Astrocyte (in vitro differentiated cells and primary cell): ENCODE measurements around the gene TRIM72. TPM values are rescaled to one million over a fixed set of nuclear protein-coding genes. Genes with fewer than 3 reads are reported as not detected.

Experiments used
- DNase-seq: peaks from one replicate; pipeline ENCODE4 v3.0.0-alpha.2; 2010; ENCODE audit warnings: low read depth
- FAIRE-seq: peaks from 2 replicates; lab custom pipeline; 2011; peaks lifted over from hg19 to GRCh38; lab: Jason Lieb, UNC
- H2AFZ ChIP-seq: 2 replicates; pipeline ENCODE4 v1.6.0; 2012; ENCODE audit warnings: low read depth, low read length, inconsistent platforms
- H3K27ac ChIP-seq: 2 replicates; pipeline ENCODE4 v1.5.1; 2011; ENCODE audit warnings: low read depth, low read length, inconsistent platforms
- H3K27me3 ChIP-seq: 2 replicates; pipeline ENCODE4 v1.6.0; 2011; ENCODE audit warnings: low read length, inconsistent platforms; ENCODE audit not compliant: insufficient read depth
- H3K36me3 ChIP-seq: 2 replicates; pipeline ENCODE4 v1.5.1; 2011; ENCODE audit warnings: low read length, inconsistent platforms; ENCODE audit not compliant: insufficient read depth
- H3K4me1 ChIP-seq: 2 replicates; pipeline ENCODE4 v1.5.1; 2011; ENCODE audit warnings: low read length, inconsistent platforms; ENCODE audit not compliant: insufficient read depth
- H3K4me2 ChIP-seq: 2 replicates; pipeline ENCODE4 v1.6.0; 2012; ENCODE audit warnings: low read length, inconsistent platforms
- H3K4me3 ChIP-seq: 2 replicates; pipeline ENCODE4 v1.5.1; 2011; ENCODE audit warnings: low read depth, mild to moderate bottlenecking, low read length, inconsistent platforms; ENCODE audit not compliant: insufficient read depth
- H3K79me2 ChIP-seq: 2 replicates; pipeline ENCODE4 v1.6.0; 2012; ENCODE audit warnings: mild to moderate bottlenecking, low read length, inconsistent platforms; ENCODE audit not compliant: insufficient read depth
- H3K9ac ChIP-seq: 2 replicates; pipeline ENCODE4 v1.6.0; 2012; ENCODE audit warnings: mild to moderate bottlenecking, low read length, inconsistent platforms
- H3K9me3 ChIP-seq: 2 replicates; pipeline ENCODE4 v1.5.1; 2012; ENCODE audit warnings: low read depth, mild to moderate bottlenecking, low read length, inconsistent platforms; ENCODE audit not compliant: insufficient read depth
- H4K20me1 ChIP-seq: 2 replicates; pipeline ENCODE4 v1.6.0; 2012; ENCODE audit warnings: low read length, inconsistent platforms; ENCODE audit not compliant: insufficient read depth
- H3K27ac Mint-ChIP-seq: one replicate; pipeline ENCODE4 v1.8.0; 2021; ENCODE audit warnings: mild to moderate bottlenecking, mixed read lengths; ENCODE audit not compliant: unreplicated experiment
- H3K27me3 Mint-ChIP-seq: one replicate; pipeline ENCODE4 v1.8.0; 2021; ENCODE audit warnings: low read depth, mixed read lengths; ENCODE audit not compliant: unreplicated experiment
- H3K36me3 Mint-ChIP-seq: one replicate; pipeline ENCODE4 v1.8.0; 2021; ENCODE audit warnings: low read depth, mixed read lengths; ENCODE audit not compliant: unreplicated experiment
- H3K4me1 Mint-ChIP-seq: one replicate; pipeline ENCODE4 v1.8.0; 2021; ENCODE audit warnings: low read depth, mixed read lengths; ENCODE audit not compliant: unreplicated experiment
- H3K4me3 Mint-ChIP-seq: one replicate; pipeline ENCODE4 v1.8.0; 2021; ENCODE audit warnings: mild to moderate bottlenecking, moderate library complexity, mixed read lengths; ENCODE audit not compliant: unreplicated experiment
- H3K9me3 Mint-ChIP-seq: one replicate; pipeline ENCODE4 v1.8.0; 2021; ENCODE audit warnings: mild to moderate bottlenecking, mixed read lengths; ENCODE audit not compliant: unreplicated experiment
- EZH2 ChIP-seq: IDR thresholded peaks from 2 replicates; pipeline ENCODE4 v1.6.1; 2012; ENCODE audit warnings: mild to moderate bottlenecking, low read length, inconsistent platforms; ENCODE audit not compliant: insufficient read depth
- total RNA-seq: library from RNA; stranded (reverse); gene quantifications from 2 replicates; pipeline ENCODE4 v1.2.1, GENCODE V29; 2021
- TF ChIP-seq, protein P1 (sequence below): IDR thresholded peaks from 2 replicates; pipeline ENCODE4 v1.5.1; 2011; ENCODE audit warnings: low read depth, mild to moderate bottlenecking, inconsistent platforms, low read length, moderate library complexity; ENCODE audit not compliant: insufficient read depth

The TRIM72 gene
- total RNA-seq, 1 donor from 2014 or later: not detected

DNA sequence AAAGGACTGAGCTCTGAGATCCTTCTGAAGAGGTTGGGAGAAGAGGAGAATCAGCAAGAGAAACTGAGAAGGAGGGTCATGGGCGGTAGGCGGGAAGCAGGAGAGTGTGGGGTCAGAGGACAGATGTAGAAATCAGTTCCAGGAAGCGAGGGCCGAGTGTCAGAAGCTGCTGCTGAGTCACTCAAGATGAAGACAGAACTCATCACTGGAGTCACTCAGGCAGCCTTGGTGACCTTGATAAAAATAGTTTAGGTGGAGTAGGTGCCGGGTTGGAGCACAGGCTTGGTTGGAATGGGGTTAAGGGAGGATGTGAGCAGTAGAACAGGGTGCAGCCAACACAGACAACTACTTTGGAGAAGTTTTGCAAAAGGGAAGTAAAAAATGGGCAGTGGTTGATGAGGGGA lies 39.7 kb downstream of the TRIM72 start:
- no peak overlapping the region for H2AFZ ChIP-seq
- peaks cover 2% of the 10 kb centered on the region for H3K27me3 ChIP-seq
- no peaks in the 10 kb centered on the region for H4K20me1 ChIP-seq
- FAIRE-seq (no peak), DNase-seq (no peak)
- no peaks in the 10 kb centered on the region for H3K9me3 ChIP-seq
- no peaks in the 10 kb centered on the region for H3K79me2 ChIP-seq
- no peaks in the 10 kb centered on the region for H3K4me1 ChIP-seq
- TF ChIP-seq, protein P1, sequence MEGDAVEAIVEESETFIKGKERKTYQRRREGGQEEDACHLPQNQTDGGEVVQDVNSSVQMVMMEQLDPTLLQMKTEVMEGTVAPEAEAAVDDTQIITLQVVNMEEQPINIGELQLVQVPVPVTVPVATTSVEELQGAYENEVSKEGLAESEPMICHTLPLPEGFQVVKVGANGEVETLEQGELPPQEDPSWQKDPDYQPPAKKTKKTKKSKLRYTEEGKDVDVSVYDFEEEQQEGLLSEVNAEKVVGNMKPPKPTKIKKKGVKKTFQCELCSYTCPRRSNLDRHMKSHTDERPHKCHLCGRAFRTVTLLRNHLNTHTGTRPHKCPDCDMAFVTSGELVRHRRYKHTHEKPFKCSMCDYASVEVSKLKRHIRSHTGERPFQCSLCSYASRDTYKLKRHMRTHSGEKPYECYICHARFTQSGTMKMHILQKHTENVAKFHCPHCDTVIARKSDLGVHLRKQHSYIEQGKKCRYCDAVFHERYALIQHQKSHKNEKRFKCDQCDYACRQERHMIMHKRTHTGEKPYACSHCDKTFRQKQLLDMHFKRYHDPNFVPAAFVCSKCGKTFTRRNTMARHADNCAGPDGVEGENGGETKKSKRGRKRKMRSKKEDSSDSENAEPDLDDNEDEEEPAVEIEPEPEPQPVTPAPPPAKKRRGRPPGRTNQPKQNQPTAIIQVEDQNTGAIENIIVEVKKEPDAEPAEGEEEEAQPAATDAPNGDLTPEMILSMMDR: no peak
- no peak for TF ChIP-seq EZH2
- no peak overlapping the region for H3K9ac ChIP-seq
- Mint-ChIP-seq H3K27ac (no peak overlapping the region), H3K9me3 (no peaks in the 10 kb centered on the region), H3K4me3 (no peak overlapping the region), H3K27me3 (peaks cover 9% of the 10 kb centered on the region), H3K36me3 (no peaks in the 10 kb centered on the region), H3K4me1 (peaks cover 3% of the 10 kb centered on the region)
- no peak overlapping the region for H3K27ac ChIP-seq
- no peak overlapping the region for H3K4me2 ChIP-seq
- no peak overlapping the region for H3K4me3 ChIP-seq
- H3K36me3 ChIP-seq: no peaks in the 10 kb centered on the region

DNA sequence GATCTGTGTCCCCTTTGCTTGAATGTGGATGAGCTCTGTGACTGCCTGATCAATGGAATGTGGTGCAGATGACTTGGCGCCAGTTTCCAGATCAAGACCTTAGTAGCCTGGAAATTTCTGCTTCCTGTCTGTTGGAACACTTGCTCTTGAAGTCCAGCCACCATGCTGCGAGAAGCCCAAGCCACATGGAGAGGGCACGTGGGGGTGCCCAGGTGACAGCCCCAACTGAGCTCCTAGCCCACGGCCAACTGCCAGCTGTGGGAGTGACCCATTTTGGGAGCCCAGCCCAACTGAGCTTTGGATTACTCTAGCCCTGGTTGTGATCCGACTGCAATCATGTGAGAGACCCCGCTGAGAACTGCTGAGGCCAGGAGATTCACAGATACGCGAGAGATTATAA lies 42.5 kb downstream of the TRIM72 start:
- Mint-ChIP-seq H3K36me3 (no peaks in the 10 kb centered on the region), H3K9me3 (no peaks in the 10 kb centered on the region), H3K4me3 (no peak overlapping the region), H3K27ac (no peak overlapping the region), H3K27me3 (peaks cover 12% of the 10 kb centered on the region), H3K4me1 (peaks cover 3% of the 10 kb centered on the region)
- DNase-seq (no peak), FAIRE-seq (no peak)
- TF ChIP-seq EZH2: no peak
- TF ChIP-seq, protein P1: no peak
- Histone ChIP-seq H4K20me1 (no peaks in the 10 kb centered on the region), H3K4me1 (no peaks in the 10 kb centered on the region), H3K27ac (no peak overlapping the region), H3K27me3 (peaks cover 2% of the 10 kb centered on the region), H3K9me3 (no peaks in the 10 kb centered on the region), H2AFZ (no peak overlapping the region), H3K9ac (no peak overlapping the region), H3K4me2 (no peak overlapping the region), H3K4me3 (no peak overlapping the region), H3K79me2 (no peaks in the 10 kb centered on the region), H3K36me3 (no peaks in the 10 kb centered on the region)

DNA sequence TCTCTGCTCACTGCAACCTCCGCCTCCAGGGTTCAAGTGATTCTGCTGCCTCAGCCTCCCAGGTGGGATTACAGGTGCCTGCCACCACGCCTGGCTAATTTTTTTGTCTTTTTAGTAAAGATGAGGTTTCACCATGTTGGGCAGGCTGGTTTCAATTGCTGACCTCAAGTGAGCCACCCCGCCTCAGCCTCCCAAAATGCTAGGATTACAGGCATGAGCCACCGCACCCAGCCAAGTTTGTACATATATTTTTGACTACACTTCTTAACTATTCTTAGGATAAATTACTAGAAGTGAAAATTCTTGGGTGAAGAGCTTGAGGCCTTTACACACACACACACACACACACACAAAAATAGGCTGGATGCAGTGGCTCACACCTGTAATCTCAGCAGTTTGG lies 44.4 kb downstream of the TRIM72 start:
- H4K20me1 ChIP-seq: no peaks in the 10 kb centered on the region
- H3K9me3 ChIP-seq: no peaks in the 10 kb centered on the region
- no peak overlapping the region for H3K9ac ChIP-seq
- H3K27me3 ChIP-seq: peaks cover 2% of the 10 kb centered on the region
- no peaks in the 10 kb centered on the region for H3K4me1 ChIP-seq
- no peaks in the 10 kb centered on the region for H3K36me3 ChIP-seq
- no peak overlapping the region for H3K4me3 ChIP-seq
- Mint-ChIP-seq H3K36me3 (no peaks in the 10 kb centered on the region), H3K27ac (no peak overlapping the region), H3K4me3 (no peak overlapping the region), H3K4me1 (peaks cover 3% of the 10 kb centered on the region), H3K27me3 (peaks cover 15% of the 10 kb centered on the region), H3K9me3 (peaks cover 2% of the 10 kb centered on the region)
- no peaks in the 10 kb centered on the region for H3K79me2 ChIP-seq
- H2AFZ ChIP-seq: no peak overlapping the region
- DNase-seq (no peak), FAIRE-seq (no peak)
- H3K27ac ChIP-seq: no peak overlapping the region
- H3K4me2 ChIP-seq: no peak overlapping the region
- TF ChIP-seq EZH2: no peak
- TF ChIP-seq, protein P1: no peak
